GM18861 (cell line): ENCODE results near the gene KDF1.
A peak's percentile ranks its signal among the peaks of the same experiment; 100 is the strongest.

Experiments
- ATAC-seq: cut with Tn5 transposase; IDR thresholded peaks from one replicate; pipeline ENCODE4 v1.9.1; 2021; ENCODE audit not compliant: unreplicated experiment

The KDF1 gene

GRCh38 chr1:26921540-26922430, 38.5 kb downstream of the KDF1 start, which contains the start of gene NUDC:
Gene NUDC (plus strand): TSS chr1:26921743. CDS start chr1:26921849, 106 bp downstream.
- peak; percentile 95 for ATAC-seq

DNA sequence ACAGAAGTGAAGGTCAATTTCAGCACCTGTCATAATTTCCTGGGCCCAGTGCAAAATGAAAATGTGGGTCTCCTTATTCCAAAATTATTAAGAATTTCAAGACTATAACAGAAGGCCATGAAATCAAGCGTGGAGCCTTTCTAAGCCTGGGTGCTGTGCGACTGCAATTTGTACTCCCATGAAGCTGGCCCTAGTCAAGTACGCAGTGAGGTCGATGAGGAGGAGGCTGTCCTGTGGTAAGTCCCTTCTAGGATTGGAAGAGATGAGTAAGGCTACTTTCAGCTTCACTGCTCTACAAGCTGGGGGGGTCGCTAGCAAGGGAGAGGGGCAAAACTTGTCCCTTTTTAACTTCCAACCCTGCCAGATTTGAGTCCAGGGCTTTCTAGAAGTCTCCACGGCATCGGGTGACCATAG, 39.1 kb downstream of the KDF1 start:
- peak; percentile 8 for ATAC-seq

DNA sequence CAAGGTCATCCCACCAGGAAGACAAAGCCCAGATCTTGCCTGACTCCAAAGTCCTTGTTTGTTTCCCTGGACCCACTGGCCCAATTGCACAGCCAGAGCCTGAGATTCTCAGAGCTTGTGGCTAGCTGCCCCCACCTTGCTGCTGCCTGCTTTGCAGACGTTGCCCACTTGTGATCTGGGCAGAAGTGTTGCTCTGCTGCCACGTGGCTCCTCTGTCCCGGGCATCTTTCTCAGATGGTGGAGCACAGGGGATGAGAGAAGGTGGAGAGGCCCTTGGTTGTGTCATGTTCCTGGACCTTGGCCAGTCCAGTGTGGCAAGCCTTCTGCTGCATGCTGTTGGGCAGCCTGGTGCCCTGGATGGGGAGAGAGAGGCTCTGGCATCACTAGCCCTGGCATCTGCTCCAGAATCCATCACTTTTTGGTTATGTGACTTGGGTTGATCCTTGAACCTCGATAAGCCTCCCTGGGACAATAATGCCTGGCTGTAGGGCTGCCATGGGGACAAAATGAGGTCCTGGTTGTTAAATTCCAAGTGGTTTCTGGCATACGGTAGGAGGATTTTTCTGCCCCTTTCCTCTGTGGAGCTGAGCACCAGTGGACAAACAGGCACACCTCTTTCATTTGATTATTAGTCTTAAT, 44.9 kb downstream of the KDF1 start:
- ATAC-seq, result no peak

GRCh38 chr1:26913754-26914619, 46.3 kb downstream of the KDF1 start, which contains the start of gene NR0B2:
Gene NR0B2 (minus strand): TSS chr1:26913975. CDS start chr1:26913940, 35 bp downstream.
- no peak for ATAC-seq

DNA sequence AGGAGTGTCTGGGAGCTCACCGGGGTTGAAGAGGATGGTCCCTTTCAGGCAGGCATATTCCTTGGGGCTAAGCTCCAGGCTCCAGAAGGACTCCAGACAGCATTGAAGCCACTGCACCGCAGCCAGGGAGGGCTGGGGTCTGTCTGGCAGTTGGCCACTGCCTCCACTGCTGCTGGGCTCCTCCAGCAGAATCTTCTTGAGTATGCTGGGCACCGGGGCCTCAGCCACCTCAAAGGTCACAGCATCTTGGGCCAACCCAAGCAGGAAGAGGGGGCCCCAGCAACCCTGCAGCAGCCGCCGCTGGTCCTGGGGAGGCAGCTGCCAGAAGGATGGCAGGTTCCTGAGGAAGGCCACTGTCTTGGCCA, 46.9 kb downstream of the KDF1 start:
- ATAC-seq, result no peak

DNA sequence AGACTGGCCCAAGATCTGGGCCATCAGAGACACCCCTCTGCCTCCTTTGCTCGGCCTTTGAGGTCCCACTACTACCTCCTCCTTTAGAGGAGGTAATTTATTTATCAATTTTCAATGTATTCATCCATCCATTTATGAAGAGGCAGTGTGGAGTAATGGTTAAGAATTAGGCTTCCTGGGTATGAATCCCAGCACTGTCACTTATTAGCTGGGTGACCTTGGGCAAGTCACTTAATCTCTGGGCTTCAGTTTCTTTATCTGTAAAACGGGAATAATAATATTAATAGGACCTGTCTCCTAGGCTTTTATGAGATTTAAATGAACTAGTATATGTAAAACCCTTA, 48.1 kb downstream of the KDF1 start:
- ATAC-seq, result no peak

GRCh38 chr1:26911399-26912146, 48.7 kb downstream of the KDF1 start:
- no peak for ATAC-seq

GRCh38 chr1:26910343-26911160, 49.7 kb downstream of the KDF1 start:
- no peak for ATAC-seq

GRCh38 chr1:26909951-26910342, 50.3 kb downstream of the KDF1 start:
- no peak for ATAC-seq

DNA sequence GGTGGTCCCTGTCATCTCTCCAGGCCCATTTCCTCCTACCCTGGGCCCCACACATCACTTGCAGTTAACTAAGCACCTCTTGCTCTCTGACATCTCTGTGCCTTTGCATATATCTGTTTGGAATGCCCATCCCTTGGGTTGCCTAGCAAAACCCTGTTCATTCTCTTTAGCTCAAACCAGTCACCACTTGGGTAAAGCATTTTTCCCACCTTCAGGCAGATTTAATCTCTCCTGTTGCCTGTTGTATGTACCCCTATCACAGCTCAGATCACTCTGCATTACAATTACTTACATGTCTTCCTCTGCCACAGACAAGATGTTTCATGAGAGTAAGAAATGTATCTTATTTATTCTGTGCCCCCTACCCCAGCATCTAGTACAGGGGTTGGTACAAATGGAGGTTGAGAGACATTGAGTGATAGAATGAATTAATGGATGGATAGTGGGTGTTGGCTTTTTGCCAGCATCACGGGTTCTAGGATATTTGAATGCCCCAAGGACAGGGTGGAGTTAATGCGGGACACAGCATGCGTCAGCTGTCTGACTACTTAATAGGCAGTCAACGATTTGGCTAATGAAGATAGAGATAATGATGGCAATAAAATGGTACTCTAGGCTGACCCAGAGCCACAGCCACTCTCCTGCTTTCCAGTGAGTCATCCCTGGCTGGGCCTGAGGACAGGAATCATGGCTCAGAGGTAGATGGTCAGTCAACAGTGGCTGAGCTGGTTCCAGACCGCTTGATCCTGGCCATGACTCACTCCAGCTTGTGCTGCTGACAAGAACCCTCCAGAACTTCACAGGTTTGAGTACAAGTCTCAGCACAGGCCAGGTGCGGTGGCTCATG, 53.0 kb downstream of the KDF1 start:
- no peak for ATAC-seq

GRCh38 chr1:26900815-26901511, 59.3 kb downstream of the KDF1 start:
- ATAC-seq, result no peak

DNA sequence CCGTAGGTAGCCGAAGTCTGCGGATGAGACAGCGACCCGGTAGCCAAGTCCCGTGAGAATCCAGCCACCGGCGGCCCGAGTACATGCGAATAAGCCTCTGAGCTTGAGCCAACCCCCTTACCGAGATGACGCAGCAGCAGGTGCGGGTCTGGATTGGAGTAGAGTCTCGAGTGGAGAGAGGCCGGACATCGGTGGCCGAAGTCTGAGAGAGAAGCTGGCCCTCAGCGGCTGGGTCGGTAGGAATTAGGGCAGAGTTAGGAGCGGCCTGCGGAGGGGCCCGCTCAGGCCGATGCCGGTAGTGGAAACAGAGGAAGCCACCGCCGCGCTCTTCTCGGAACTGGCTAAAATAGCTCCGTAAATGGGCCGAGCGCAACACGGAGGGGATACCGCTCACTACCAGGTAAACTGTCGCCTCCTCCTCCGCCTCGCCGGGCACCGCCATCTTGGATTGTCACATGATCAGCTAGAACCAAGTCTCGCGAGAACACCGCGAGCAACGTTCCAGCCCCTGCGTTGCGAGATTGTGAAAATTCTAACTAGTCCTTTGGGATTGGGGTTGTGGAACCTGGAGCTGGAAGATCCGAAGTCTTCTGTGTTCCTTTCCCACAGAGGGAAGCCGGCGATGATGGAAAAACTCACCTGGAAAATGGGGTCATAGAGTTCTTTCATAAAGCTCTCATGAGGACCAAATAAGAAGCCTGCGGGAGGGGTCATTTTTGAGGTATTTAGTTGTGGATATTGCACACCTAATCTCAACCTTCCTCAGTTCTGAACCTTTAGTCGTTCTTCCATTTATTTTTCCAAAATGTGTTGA, 60.1 kb downstream of the KDF1 start, which contains the start of gene GPATCH3:
TSS of gene GPATCH3 (minus strand) at position 467 of the 814 bp plus-strand sequence. CDS start at position 442, 25 bp downstream.
- peak; percentile 74 for ATAC-seq
